GM21723 (cell line): Measurements from ENCODE around the gene KPNA3.
"Not testable (repeated sequence)": the region's sequence is repeated elsewhere in the genome, so short reads cannot be mapped to it uniquely, and the experiment has no call there.

ENCODE experiments used
- ATAC-seq: cut with Tn5 transposase; IDR thresholded peaks from one replicate; pipeline ENCODE4 v1.9.1; 2021; ENCODE audit warnings: mild to moderate bottlenecking, moderate library complexity; ENCODE audit not compliant: unreplicated experiment

Gene KPNA3

GRCh38 chr13:49807681-49808080, 15.2 kb upstream of the KPNA3 start:
- ATAC-seq, result no peak

GRCh38 chr13:49806126-49806536, 13.6 kb upstream of the KPNA3 start:
- no peak for ATAC-seq

- ATAC-seq, result not testable (repeated sequence)
These were observed 10.6 kb upstream of the KPNA3 start for GRCh38 chr13:49803047-49803446.

- no peak for ATAC-seq
These were observed 9.9 kb upstream of the KPNA3 start for GRCh38 chr13:49802426-49802825.

GRCh38 chr13:49791711-49792549, 552 bp downstream of the KPNA3 start:
- ATAC-seq, result peak; percentile 23

- ATAC-seq, result no peak
These were observed 1.2 kb downstream of the KPNA3 start for GRCh38 chr13:49791315-49791710.

- no peak for ATAC-seq
These were observed 2.5 kb downstream of the KPNA3 start for GRCh38 chr13:49789968-49790367.

GRCh38 chr13:49786401-49787008, 6.0 kb downstream of the KPNA3 start:
- no peak for ATAC-seq

GRCh38 chr13:49784886-49785570, 7.5 kb downstream of the KPNA3 start:
- ATAC-seq, result no peak

GRCh38 chr13:49783865-49784264, 8.6 kb downstream of the KPNA3 start:
- no peak for ATAC-seq

- ATAC-seq, result no peak
These were observed 9.7 kb downstream of the KPNA3 start for GRCh38 chr13:49782784-49783183.

- no peak for ATAC-seq
These were observed 10.7 kb downstream of the KPNA3 start for GRCh38 chr13:49781806-49782205.

GRCh38 chr13:49779721-49780120, 12.8 kb downstream of the KPNA3 start:
- ATAC-seq, result no peak

GRCh38 chr13:49777746-49778614, 14.5 kb downstream of the KPNA3 start:
- ATAC-seq, result no peak

GRCh38 chr13:49776871-49777270, 15.6 kb downstream of the KPNA3 start:
- no peak for ATAC-seq

GRCh38 chr13:49774376-49775005, 18.0 kb downstream of the KPNA3 start:
- no peak for ATAC-seq

GRCh38 chr13:49772828-49773227, 19.7 kb downstream of the KPNA3 start:
- no peak for ATAC-seq

- not testable (repeated sequence) for ATAC-seq
These were observed 30.7 kb downstream of the KPNA3 start for GRCh38 chr13:49761811-49762210.

- no peak for ATAC-seq
These were observed 31.9 kb downstream of the KPNA3 start for GRCh38 chr13:49760558-49760957.

- no peak for ATAC-seq
These were observed 33.0 kb downstream of the KPNA3 start for GRCh38 chr13:49759503-49759902.
